ENCODE data around the gene RALGDS.
"Not testable (repeated sequence)": the region's sequence is repeated elsewhere in the genome, so short reads cannot be mapped to it uniquely, and the experiment has no call there.

Gene RALGDS
- total RNA-seq, result 62.3 to 111 (median 101) reads per million in 3 donors

DNA sequence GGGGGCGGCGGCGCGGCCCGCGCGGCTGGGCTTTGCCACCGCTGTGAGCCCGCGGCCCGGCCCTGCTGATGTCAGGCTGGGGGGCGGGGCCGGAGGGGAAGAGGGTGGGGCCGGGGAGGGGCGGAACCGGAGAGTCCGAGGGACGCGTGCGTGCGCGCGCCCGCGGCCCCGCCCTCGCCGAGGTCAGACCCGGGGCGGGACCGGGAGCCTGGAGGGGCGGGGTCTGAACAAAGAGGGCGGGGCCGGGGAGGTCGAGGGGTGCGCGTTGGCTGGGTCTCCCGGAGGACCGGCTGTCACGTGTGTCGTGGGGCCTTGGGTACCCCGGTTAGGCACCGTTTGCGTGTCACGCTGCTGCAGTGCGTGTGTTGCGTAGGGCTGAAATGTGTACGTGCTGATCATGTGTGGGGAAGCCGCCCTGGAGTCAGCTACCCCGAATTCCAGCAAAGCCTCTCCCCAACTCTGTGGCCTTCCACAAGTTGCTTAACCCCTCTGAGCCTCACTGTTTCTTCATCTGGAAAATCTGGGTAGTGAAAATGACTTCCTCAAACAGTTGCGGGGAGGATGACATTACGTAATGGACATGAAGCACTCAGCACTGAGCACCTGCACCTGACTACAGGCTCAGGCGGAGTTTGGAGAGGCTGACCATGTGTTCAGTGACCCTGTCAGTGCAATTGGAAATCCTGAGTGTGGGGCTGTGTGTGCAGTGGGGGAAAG, at the start of gene RALGDS:
Gene RALGDS, minus strand, starts transcription at position 43 of the 717 bp plus-strand sequence. CDS start 86 bp downstream, outside the sequence.
- peaks cover 50% of the 10 kb centered on the region for H3K4me1 ChIP-seq (ENCODE audit: control insufficient read depth, insufficient read depth, low read length, poor library complexity, severe bottlenecking)
- DNase-seq, result peak; percentile 88 to 94 (median 91)
- no peaks in the 10 kb centered on the region for H3K36me3 ChIP-seq (ENCODE audit: control insufficient read depth, insufficient read depth, low read length)
- peak within 1 kb of the TSS; percentile 95 for H3K27ac ChIP-seq (ENCODE audit: insufficient read depth, low read length, poor library complexity, severe bottlenecking)
- H3K9me3 ChIP-seq (ENCODE audit: control insufficient read depth, low read length), result no peaks in the 10 kb centered on the region
- H3K4me3 ChIP-seq (ENCODE audit: insufficient read depth, low read depth, low read length, poor library complexity, severe bottlenecking), result peak within 1 kb of the TSS; percentile 48
- no peaks in the 10 kb centered on the region for H3K27me3 ChIP-seq (replicated peaks; ENCODE audit: control insufficient read depth, insufficient read depth, low read length, poor library complexity, severe bottlenecking)

DNA sequence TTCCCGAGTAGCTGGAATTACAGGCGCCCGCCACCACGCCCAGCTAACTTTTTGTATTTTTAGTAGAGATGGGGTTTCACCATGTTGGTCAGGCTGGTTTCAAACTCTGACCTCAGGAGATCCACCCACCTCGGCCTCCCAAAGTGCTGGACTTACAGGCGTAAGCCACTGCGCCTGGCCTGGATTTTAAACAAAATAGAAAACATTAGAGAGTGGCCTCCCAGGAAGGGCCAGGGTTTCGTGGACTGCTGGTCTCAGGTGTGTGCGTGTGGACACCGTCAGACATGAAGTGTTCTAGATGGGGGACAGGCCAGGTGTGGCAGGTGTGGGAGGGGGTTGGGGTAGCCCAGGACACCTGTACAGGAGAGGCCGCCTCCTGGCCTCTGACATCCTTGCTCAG, 49.7 kb upstream of the RALGDS start:
- no peaks in the 10 kb centered on the region for H3K4me1 ChIP-seq (ENCODE audit: control insufficient read depth, insufficient read depth, low read length, poor library complexity, severe bottlenecking)
- no peaks in the 10 kb centered on the region for H3K9me3 ChIP-seq (ENCODE audit: control insufficient read depth, low read length)
- no peak overlapping the region for H3K27ac ChIP-seq (ENCODE audit: insufficient read depth, low read length, poor library complexity, severe bottlenecking)
- no peak for DNase-seq
- H3K27me3 ChIP-seq (replicated peaks; ENCODE audit: control insufficient read depth, insufficient read depth, low read length, poor library complexity, severe bottlenecking), result no peaks in the 10 kb centered on the region
- no peak overlapping the region for H3K4me3 ChIP-seq (ENCODE audit: insufficient read depth, low read depth, low read length, poor library complexity, severe bottlenecking)
- H3K36me3 ChIP-seq (ENCODE audit: control insufficient read depth, insufficient read depth, low read length), result no peaks in the 10 kb centered on the region

DNA sequence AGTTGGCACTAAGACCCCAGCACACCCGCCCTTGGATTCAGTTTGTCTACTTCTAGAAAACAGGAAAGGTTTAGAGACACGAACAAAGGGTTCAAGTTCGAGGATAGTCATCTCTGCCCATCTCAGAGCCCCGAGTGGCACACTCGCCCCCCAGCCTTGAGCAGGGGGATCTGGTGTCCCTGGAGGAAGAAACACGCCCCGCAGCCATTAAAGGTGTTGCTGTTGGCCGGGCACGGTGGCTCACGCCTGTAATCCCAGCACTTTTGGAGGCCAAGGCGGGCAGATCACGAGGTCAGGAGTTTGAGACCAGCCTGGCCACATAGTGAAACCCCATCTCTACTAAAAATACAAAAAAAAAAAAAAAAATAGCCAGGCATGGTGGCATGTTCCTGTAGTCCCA, 48.6 kb upstream of the RALGDS start:
- not testable (repeated sequence) for H3K27ac ChIP-seq (ENCODE audit: insufficient read depth, low read length, poor library complexity, severe bottlenecking); H3K36me3 ChIP-seq (ENCODE audit: control insufficient read depth, insufficient read depth, low read length); DNase-seq; H3K4me1 ChIP-seq (ENCODE audit: control insufficient read depth, insufficient read depth, low read length, poor library complexity, severe bottlenecking); H3K4me3 ChIP-seq (ENCODE audit: insufficient read depth, low read depth, low read length, poor library complexity, severe bottlenecking); H3K9me3 ChIP-seq (ENCODE audit: control insufficient read depth, low read length); H3K27me3 ChIP-seq (replicated peaks; ENCODE audit: control insufficient read depth, insufficient read depth, low read length, poor library complexity, severe bottlenecking)

DNA sequence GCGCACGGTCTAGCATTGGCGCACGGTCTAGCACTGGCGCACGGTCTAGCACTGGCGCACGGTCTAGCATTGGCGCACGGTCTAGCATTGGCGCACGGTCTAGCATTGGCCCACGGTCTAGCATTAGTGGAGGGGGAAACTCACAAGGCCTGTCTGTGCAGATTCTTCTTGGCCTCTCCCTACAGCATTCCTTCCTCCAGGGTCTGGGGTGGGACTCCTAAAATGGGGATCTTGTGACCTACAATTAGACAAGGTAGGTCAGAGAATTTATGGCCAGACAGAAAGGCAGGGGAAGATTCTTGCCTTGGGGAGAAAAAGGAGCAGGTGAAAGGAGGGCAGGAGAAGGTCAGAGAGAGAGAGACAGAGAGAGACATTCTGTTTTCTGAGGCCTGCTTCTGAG, 48.1 kb upstream of the RALGDS start:
- H3K27ac ChIP-seq (ENCODE audit: insufficient read depth, low read length, poor library complexity, severe bottlenecking), result no peak overlapping the region
- no peaks in the 10 kb centered on the region for H3K4me1 ChIP-seq (ENCODE audit: control insufficient read depth, insufficient read depth, low read length, poor library complexity, severe bottlenecking)
- no peaks in the 10 kb centered on the region for H3K36me3 ChIP-seq (ENCODE audit: control insufficient read depth, insufficient read depth, low read length)
- no peak overlapping the region for H3K4me3 ChIP-seq (ENCODE audit: insufficient read depth, low read depth, low read length, poor library complexity, severe bottlenecking)
- H3K27me3 ChIP-seq (replicated peaks; ENCODE audit: control insufficient read depth, insufficient read depth, low read length, poor library complexity, severe bottlenecking), result no peaks in the 10 kb centered on the region
- H3K9me3 ChIP-seq (ENCODE audit: control insufficient read depth, low read length), result no peaks in the 10 kb centered on the region
- no peak for DNase-seq

DNA sequence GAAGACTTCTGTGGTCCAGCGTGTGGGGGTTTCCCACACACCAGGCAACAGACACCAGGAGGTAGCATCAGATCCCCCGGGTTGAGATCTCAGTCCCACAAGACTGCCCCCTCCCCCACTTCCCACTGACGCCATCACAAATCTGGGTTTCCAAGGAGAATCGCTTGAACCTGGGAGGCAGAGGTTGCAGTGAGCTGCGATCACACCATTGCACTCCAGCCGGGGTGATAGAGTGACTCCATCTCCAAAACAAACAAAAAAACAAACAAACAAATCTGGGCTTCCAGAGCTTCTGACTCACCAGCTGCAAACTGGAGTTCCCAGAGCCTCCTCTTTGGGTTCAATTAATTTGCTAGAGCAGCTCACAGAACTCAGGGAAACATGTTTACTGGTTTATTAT, 47.4 kb upstream of the RALGDS start:
- no peaks in the 10 kb centered on the region for H3K9me3 ChIP-seq (ENCODE audit: control insufficient read depth, low read length)

DNA sequence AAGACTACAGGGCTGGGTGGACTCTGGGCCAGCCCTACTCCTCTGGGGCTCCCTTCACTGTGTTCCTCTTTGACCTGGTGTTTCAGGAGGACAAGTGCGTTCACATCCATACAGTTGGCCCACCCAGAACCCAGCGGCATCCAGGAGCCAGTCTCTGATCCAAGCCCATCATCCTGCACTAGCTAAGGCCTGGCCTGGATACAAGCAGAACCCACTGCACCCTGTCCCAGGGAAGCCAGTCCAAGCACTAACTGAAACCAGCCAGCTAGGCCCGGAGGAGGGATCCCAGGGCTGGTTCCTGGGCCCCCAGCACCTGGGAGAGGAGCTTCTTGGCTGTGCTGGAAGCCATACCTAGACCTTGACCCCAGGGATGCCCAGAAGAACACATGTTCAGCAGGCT, 46.7 kb upstream of the RALGDS start:
- Histone ChIP-seq H3K36me3 (ENCODE audit: control insufficient read depth, insufficient read depth, low read length) (no peaks in the 10 kb centered on the region), H3K27ac (ENCODE audit: insufficient read depth, low read length, poor library complexity, severe bottlenecking) (no peak overlapping the region), H3K4me1 (ENCODE audit: control insufficient read depth, insufficient read depth, low read length, poor library complexity, severe bottlenecking) (peaks cover 11% of the 10 kb centered on the region), H3K27me3 (replicated peaks; ENCODE audit: control insufficient read depth, insufficient read depth, low read length, poor library complexity, severe bottlenecking) (no peaks in the 10 kb centered on the region), H3K4me3 (ENCODE audit: insufficient read depth, low read depth, low read length, poor library complexity, severe bottlenecking) (no peak overlapping the region), H3K9me3 (ENCODE audit: control insufficient read depth, low read length) (no peaks in the 10 kb centered on the region)
- DNase-seq, result no peak

More for the DNA sequence above, 47.4 kb upstream of the RALGDS start:
- Histone ChIP-seq H3K4me1 (ENCODE audit: control insufficient read depth, insufficient read depth, low read length, poor library complexity, severe bottlenecking) (peaks cover 6% of the 10 kb centered on the region), H3K27ac (ENCODE audit: insufficient read depth, low read length, poor library complexity, severe bottlenecking) (no peak overlapping the region), H3K4me3 (ENCODE audit: insufficient read depth, low read depth, low read length, poor library complexity, severe bottlenecking) (no peak overlapping the region), H3K27me3 (replicated peaks; ENCODE audit: control insufficient read depth, insufficient read depth, low read length, poor library complexity, severe bottlenecking) (no peaks in the 10 kb centered on the region), H3K36me3 (ENCODE audit: control insufficient read depth, insufficient read depth, low read length) (no peaks in the 10 kb centered on the region)
- DNase-seq, result no peak

DNA sequence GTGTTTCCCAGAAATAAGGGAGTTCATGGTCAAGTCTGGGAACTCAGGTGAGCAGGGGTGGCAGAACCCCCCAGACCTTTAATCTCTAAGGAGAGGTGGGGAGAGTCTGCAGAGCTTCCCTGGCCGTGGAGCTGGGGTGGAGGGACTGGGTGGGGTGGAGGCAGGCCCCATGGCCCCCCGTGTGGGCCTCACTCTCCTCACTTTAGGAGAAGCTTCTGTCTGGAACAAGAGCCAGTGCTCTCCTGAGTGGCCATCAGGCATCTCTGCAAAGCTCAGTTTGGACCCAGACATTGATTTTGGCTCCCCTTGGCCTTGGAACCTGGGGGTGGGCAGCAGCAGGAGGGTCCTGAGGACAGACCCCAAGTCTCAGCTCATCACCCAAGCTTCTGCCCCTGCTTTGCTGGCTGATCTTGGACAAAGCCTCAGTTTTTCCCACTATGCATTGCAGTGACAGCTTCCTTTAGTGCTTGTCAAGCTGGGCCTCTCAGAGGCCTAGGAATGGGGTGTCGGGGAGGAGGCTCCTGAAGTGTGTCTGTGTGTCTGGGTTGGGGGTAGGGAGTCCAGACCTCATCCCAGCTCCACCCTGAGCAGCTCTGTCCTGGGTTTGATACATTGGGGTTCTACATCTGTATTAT, 46.2 kb upstream of the RALGDS start:
- Histone ChIP-seq H3K9me3 (ENCODE audit: control insufficient read depth, low read length) (no peaks in the 10 kb centered on the region), H3K27ac (ENCODE audit: insufficient read depth, low read length, poor library complexity, severe bottlenecking) (no peak overlapping the region), H3K4me3 (ENCODE audit: insufficient read depth, low read depth, low read length, poor library complexity, severe bottlenecking) (no peak overlapping the region), H3K36me3 (ENCODE audit: control insufficient read depth, insufficient read depth, low read length) (no peaks in the 10 kb centered on the region), H3K27me3 (replicated peaks; ENCODE audit: control insufficient read depth, insufficient read depth, low read length, poor library complexity, severe bottlenecking) (no peaks in the 10 kb centered on the region), H3K4me1 (ENCODE audit: control insufficient read depth, insufficient read depth, low read length, poor library complexity, severe bottlenecking) (peaks cover 11% of the 10 kb centered on the region)
- no peak for DNase-seq

DNA sequence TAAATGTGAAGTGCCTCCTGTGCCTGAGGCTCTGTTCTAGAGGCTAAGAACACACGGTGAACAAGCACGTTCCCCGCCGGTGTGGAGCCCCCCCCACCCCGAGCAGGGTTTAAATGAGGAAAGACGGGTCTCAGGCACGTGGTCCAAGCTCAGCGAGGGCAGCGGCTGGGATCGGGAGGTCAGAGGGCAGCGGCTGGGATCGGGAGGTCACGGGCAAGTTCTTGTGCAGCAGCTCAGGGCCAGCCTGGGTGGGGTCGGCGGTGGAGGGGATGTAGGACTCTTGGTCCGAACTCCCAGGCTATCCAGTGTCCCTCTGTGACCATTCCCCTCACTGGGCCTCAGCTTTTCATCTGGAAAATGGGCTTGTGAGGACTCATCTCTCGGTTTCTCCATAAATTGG, 45.4 kb upstream of the RALGDS start:
- Histone ChIP-seq H3K27me3 (replicated peaks; ENCODE audit: control insufficient read depth, insufficient read depth, low read length, poor library complexity, severe bottlenecking) (no peaks in the 10 kb centered on the region), H3K4me3 (ENCODE audit: insufficient read depth, low read depth, low read length, poor library complexity, severe bottlenecking) (no peak overlapping the region), H3K36me3 (ENCODE audit: control insufficient read depth, insufficient read depth, low read length) (no peaks in the 10 kb centered on the region), H3K9me3 (ENCODE audit: control insufficient read depth, low read length) (no peaks in the 10 kb centered on the region), H3K4me1 (ENCODE audit: control insufficient read depth, insufficient read depth, low read length, poor library complexity, severe bottlenecking) (peaks cover 11% of the 10 kb centered on the region), H3K27ac (ENCODE audit: insufficient read depth, low read length, poor library complexity, severe bottlenecking) (no peak overlapping the region)
- no peak for DNase-seq

DNA sequence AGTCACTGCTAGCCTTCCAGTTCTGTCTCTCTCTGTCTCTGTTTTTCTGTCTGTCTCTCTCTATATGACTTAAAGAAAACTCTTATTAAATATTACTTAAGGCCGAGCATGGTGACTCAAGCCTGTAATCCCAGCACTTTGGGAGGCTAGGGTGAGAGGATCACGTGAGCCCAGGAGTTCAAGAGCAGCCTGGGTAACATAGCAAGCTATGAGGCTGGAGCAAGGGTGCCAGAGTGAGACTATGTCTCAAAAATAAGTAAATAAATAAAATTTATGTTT, 44.4 kb upstream of the RALGDS start:
- no peak overlapping the region for H3K27ac ChIP-seq (ENCODE audit: insufficient read depth, low read length, poor library complexity, severe bottlenecking)

DNA sequence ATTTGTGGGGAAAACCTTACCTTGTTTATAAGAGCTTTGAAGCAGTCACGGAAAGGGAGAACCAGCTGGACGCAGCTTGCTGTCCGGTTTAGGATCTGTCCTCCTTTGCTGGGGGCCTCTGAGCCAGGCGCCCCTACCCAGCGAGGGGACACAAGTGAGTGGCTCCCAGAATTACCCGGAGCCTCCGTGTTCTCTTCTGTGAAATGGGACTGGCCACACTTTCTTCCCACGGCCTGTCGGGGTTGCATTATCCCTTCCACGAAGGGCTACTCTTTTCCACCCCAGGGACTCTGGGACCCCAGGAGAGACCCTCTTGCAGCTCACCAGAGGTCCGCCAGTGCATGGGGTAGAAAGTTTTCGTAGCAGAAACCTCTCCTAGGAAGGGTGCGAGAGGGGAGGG, 43.2 kb upstream of the RALGDS start:
- DNase-seq, result no peak
- H3K9me3 ChIP-seq (ENCODE audit: control insufficient read depth, low read length), result no peaks in the 10 kb centered on the region
- H3K4me3 ChIP-seq (ENCODE audit: insufficient read depth, low read depth, low read length, poor library complexity, severe bottlenecking), result peak overlapping the region; percentile 78
- H3K27ac ChIP-seq (ENCODE audit: insufficient read depth, low read length, poor library complexity, severe bottlenecking), result no peak overlapping the region
- H3K4me1 ChIP-seq (ENCODE audit: control insufficient read depth, insufficient read depth, low read length, poor library complexity, severe bottlenecking), result peaks cover 11% of the 10 kb centered on the region
- no peaks in the 10 kb centered on the region for H3K36me3 ChIP-seq (ENCODE audit: control insufficient read depth, insufficient read depth, low read length)
- H3K27me3 ChIP-seq (replicated peaks; ENCODE audit: control insufficient read depth, insufficient read depth, low read length, poor library complexity, severe bottlenecking), result no peaks in the 10 kb centered on the region

More for the DNA sequence above, 44.4 kb upstream of the RALGDS start:
- DNase-seq, result no peak
- Histone ChIP-seq H3K4me3 (ENCODE audit: insufficient read depth, low read depth, low read length, poor library complexity, severe bottlenecking) (no peak overlapping the region), H3K4me1 (ENCODE audit: control insufficient read depth, insufficient read depth, low read length, poor library complexity, severe bottlenecking) (peaks cover 11% of the 10 kb centered on the region), H3K9me3 (ENCODE audit: control insufficient read depth, low read length) (no peaks in the 10 kb centered on the region), H3K27me3 (replicated peaks; ENCODE audit: control insufficient read depth, insufficient read depth, low read length, poor library complexity, severe bottlenecking) (no peaks in the 10 kb centered on the region), H3K36me3 (ENCODE audit: control insufficient read depth, insufficient read depth, low read length) (no peaks in the 10 kb centered on the region)
